GM18499 (cell line): ENCODE measurements around the gene SH2D6.
"Not testable (repeated sequence)": the region's sequence is repeated elsewhere in the genome, so short reads cannot be mapped to it uniquely, and the experiment has no call there.

ENCODE experiments used
- ATAC-seq: cut with Tn5 transposase; IDR thresholded peaks from one replicate; pipeline ENCODE4 v1.9.1; 2021; ENCODE audit warnings: moderate number of reproducible peaks; ENCODE audit not compliant: insufficient read depth, unreplicated experiment

SH2D6 gene

DNA sequence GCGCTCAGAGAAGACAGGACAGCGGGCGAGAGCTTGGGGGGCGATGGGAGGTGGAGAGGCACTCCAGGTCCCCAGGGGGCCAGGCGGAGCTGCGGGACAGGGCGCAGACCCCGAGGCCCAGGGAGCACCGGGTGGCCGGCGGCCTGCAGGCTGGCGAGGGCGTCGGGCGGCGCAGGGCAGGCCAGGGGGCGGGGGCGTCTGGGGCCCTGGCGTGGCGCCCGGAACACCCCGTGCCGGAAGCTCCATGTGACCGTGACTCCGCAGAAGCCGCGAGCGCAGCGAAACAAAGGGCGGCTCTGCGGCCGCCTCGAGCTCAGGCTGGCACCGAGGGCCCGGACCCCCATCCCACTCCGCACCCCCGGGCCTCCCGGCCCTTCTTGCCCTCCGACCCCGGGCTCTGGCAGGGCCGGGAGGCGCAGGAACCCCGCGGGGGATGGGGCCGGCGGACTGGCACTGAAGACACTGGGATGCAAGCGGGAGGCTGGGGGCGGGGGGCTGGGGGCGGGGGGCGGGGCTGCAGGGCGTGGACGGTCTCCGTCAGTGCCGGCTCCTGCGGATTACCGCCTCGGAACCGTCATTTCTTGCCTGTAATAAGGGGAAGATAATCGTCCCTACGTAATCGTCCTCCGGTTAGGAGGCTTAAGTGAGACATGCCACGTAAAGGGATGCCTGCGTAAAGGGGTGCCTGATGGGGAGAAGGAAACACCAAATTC lies 19.1 kb downstream of the SH2D6 start:
- no peak for ATAC-seq

DNA sequence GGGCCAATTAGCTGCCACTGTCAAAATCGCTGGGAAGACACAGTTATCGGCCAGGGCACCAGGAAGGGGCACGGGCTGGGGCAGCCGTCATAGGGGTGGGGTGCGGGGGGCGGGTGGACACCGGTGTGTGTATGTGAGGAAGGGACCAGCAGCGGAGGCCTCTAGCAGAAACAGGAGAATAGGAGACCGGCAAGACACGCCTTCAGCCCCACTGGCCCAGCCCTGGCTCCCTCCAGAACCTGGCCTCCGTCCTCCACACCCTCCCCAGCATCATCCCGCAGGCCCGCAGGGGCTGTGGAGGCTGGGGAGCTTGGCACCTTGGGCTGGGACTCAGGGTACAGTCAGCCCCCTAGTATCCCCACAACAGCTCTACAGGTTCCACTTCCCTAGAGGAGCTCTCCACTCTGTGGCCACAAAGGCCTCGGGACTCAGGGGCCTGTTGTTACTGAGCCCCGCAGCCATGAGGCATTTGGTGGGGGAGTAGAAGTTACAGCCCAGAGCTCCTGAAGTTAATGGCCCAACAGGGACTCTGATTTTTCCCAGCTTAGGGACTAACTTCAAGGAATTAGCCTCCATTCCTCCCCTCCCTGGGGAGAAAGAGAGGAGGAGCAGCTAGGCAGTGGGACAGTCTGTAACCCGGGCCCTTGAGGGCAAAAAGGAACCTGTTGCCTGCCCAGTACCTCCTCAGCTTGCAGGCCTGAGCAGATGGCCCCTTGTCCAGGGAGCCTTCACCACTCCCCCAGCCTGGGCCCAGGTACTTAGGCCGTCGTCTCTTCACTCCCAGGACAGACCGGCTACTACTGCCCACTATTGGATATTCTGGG lies 19.9 kb downstream of the SH2D6 start:
- no peak for ATAC-seq

DNA sequence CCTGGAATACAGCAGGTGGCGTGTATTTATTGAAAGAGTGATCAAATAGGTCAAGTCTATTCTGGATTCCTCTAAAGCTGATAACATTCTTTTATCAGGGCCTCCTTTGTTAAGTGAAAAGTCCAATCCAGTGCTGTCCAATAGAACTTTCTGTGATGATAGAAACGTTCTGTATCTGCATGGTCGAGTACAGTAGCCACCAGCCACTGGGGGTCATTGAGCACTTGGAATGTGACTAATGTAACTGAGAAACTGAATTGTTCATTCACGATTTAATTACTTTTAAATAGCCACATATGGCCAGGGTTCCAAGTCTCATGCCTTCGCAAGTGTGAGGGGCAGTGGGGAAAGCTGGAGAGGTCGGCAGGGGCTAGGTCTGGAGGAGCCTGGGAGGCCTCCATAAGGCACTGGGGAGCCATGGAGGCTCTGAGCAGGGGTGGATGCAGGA lies 20.5 kb downstream of the SH2D6 start:
- ATAC-seq: no peak

DNA sequence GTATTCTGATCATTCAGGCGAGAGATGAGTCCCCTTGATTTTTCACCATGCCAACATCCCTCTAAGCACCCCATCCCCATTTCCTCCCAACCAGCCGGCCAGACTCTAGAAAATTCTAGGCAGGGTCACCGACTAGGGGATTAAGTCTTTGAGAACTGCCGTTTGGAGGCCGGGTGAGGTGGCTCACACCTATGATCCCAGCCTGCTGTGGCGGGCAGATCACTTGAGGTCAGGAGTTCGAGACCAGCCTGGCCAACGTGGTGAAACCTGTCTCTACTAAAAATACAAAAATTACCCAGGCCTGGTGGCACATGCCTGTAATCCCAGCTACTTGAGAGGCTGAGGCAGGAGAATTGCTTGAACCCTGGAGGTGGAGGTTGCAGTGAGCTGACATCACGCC lies 21.1 kb downstream of the SH2D6 start:
- not testable (repeated sequence) for ATAC-seq

DNA sequence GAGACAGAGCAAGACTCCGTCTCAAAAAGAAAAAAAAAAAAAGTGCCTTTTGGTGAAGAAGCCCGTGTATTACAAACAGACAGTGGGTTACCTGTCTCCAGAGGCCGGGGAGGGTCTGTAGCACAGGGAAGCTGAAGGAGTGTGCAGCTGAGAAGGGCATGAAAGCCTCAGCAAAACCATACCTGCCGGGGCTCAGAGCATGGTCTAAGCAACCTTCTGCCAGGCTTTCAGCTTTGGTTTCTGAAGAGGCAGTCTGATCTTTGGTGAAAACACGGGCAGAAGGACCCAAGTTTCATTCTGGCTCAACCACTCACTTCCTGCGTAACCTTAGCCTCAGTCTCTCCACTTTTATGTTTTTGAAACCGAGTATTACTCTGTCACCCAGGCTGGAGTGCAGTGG lies 21.5 kb downstream of the SH2D6 start:
- no peak for ATAC-seq

DNA sequence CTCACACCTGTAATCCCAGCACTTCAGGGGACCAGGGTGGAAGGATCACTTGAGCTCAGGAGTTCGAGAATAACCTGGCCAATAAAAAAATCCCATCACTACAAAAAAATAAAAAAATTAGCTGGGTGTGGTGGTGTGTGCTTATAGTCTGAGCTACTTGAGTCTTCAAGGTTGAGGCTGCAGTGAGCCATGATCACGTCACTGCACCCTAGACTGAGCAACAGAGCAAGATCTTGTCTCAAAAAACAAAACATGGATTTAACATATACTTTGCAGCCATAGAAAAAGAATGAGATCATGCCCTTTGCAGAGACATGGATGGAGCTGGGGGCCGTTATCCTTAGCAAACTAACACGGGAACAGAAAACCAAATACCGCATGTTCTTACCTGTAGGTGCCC lies 22.2 kb downstream of the SH2D6 start:
- ATAC-seq: no peak

DNA sequence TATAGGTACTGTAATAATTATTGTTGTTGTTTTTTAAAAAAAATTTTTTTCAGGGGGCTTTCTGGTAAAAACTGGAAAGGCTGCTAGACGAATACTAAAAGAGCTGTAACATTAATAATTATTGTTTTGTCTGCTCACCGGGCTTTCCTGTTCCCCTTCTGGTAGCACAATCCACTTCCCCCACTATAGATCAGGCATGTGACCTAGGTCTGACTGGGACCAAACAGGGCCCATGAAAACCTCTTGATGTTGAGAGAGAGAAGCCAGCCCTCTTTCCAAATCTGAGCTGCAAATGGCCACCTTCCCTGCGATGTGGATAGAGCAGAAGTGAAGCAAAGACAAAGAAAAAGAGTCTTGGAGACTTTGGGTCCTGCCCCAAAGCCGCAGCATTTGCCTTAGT lies 23.4 kb downstream of the SH2D6 start:
- no peak for ATAC-seq

DNA sequence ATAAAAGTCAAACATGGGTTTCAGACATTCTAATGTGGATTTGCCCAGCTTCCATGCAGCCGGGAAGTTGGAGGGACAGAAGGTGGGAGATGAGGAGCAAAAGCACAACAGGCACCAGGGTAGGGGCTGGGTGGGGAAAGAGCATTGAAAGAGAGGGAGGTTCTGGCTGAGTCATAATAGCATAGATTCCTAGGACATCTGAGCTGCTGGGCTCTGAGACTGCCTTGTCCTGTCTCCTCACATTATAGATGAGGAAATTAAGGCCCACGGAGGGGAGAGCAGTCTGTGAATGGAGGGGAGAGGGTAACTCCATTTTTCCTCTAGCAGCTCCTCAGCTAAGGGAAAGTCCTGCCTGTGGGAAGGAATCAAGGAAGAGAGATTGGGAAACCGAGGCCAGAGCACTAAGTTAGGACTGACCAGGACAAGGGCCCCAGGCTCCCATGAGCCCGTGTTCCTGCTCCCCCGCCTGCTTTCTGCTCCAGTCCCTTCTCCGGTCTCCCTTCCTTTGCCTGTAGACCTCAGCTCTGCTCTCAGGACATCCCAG lies 26.2 kb downstream of the SH2D6 start:
- ATAC-seq: no peak

DNA sequence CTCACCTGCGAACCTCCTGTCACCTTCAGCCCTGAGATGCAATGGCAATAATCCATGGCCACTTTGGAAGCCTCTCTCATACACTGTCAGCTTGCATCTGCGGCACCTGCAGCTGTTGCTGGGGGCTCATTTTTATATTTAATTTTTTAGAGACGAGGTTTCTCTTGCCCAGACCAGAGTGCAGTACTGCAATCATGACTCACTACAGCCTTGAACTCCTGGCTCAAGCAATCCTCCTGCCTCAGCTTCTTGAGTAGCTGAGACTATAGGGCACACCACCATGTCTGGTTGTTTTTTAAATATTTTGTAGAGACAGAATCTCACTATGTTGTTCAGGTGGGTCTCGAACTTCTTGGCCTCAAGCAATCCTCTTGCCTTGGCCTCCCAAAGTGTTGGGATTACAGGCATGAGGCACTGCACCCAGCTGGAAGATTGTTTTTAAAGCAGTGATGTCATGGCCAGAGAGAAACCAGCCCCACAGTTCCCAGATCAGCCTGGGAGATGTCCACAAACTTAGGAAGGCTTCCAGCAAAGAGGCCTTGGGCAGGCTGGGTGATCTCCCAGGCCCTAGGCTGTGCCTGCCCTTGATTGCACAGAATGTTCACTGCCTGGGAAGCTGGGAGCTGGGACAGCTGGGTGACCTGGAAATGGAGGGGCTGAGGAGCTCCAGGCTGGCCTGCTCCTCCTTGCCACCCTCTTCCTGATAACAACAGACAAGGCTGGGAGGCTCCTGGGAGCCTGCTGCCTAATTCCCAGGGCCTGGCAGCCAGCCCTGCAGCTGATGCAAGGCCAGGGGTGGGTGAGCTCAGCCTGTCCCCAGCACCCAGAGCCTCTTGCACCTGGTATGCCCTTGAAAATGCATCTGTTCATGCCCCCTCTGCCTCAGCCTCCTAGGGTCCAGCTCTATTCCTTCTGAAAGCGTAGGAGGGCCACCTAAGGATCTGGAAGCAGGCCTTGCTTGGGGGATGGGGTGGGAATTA lies 27.1 kb downstream of the SH2D6 start:
- no peak for ATAC-seq

DNA sequence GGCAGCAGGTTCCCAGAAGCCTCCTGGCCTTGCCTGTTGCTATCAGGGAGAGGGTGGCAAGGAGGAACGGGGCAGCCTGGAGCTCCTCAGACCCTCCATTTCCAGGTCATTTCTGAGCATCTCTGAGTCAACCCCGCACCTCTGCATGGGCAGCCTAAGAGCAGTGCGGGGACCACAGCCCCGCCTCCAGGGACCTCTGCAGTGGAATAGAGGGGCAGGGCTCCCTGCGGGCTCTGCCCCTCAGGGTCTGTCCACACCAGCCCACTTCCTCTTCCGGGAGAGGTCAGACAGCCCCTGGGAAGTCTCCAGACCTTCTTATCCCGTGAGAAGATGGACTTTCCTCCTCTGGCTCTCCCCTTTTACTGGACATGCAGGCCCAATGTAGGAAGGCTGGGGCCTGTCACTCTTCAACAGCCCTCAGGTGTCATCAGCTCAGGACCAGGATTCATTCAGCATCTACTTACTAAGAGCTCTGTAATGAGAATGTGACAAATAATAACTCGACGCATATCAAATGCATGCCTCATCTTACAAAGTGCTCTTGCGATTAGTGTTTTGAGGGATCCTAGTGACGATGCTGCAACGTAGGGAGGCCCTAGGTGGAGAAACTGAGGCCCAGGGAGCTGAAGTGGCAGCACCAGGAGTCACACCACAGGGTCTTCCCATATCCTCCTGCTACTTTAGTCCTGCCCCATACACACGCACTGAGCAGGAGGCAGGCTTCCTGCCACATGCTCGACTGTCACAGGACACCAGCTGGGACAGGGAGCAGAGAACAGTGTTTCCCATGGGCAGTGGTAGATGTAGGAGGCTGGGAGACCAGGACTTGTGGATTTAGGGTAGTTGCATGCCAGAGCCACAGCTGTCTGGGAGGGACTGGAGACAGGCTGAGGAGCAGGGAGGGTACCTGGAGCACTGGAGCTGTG lies 28.0 kb downstream of the SH2D6 start:
- ATAC-seq: no peak

DNA sequence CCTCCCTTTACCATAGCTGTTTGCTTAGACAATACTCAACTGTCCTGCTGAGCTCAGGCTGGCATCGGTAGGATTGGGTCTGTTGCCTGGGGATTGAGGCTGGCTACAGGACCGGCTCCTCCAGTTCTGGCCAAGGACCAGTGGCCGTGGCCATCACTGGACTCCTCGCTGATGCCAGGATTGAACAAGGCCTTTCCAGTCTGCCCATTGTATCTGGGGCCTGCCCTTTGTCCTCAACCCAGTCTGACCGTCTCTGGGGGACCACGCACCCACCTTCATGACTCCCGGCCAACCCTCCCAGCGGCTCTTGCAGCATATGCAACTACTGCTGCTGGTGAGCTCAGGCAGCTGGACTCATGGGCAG lies 28.7 kb downstream of the SH2D6 start:
- ATAC-seq: no peak

DNA sequence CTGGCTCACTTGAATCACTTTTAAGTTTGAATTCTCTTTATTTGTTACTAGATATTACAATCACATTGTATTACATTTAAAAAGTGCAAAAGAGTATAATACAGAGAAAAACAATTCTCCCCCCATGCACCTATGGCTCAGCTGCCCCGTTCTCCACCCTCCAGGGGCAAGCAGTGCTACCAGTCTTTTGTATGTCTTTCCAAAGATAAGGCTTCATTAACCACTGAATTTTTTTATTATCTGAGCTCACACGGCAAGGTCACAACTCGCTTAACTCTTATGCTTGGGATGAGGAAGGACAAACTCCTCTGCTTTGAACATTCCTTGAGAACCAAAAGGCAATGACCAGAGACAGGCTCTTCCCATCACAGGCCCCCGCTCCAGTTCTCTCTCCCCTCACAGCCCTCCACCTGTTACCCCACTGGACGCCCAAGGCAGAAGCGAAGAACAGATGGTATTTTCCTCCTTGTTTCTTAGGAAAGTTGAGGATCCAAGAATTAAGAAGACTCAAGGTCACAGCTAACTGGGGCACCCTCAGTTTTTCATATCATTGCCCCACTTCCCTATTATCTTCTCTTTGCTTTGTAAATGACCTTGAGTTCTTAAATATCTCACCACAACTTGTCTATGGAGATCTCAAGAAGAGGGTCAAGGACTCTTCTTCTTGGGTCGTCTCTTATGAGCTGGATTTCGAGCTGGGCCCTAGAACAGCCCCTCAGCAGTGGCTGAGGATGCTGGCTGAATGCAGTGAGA lies 30.1 kb downstream of the SH2D6 start:
- no peak for ATAC-seq

DNA sequence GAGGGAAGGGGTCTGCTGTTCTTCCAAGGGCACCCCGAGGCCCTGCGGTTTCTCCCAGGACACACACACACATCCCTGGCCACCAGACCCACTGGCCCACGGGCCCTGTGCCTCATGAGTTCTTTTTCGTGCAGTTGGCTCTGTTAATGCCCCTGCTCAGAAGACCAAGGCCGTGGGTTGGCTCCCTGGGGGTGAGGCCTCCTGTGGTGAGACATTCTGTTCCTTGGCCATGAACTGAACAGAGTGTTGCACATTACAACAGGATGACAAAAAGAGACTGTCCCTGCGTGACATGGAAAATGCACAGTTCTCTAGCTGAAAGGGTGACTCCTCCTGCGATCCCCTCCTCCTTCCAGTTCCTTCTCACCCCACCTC lies 30.7 kb downstream of the SH2D6 start:
- ATAC-seq: no peak

DNA sequence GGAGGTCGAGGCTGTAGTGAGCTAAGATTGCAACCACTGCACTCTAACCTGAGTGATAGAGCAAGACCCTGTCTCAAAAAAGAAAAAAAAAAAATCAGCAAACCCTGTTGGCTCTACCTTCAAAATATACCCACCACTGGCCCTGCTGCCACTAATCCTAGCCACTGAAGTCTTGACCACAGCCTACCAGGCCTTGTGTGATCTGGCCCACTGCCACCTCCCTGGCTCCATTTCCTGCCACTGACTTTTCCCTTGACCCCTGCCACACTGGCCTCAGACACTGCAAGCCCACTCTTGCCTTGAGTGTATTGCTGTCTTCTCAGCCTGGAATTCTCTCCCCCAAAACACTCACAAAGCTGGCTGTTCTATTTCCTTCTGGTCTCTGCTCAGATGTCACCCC lies 33.7 kb downstream of the SH2D6 start:
- no peak for ATAC-seq

DNA sequence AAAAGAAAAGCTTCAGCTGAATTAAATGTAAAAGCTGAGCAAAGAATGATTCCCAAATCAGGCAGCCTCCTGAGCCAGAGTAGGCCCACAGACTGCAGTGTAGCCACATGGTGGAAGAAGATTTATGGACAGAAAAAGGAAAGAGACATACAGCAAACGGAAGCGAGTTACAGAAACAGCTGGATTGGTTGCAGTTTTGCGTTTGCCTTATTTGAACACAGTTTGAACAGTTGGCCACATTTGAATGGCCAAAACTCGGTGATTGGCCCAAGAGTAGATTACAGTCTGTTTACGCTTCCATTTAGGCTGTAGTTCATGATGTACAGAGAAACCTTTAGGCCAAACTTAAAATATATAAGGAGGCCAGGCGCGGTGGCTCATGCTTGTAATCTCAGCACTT lies 35.1 kb downstream of the SH2D6 start:
- no peak for ATAC-seq

DNA sequence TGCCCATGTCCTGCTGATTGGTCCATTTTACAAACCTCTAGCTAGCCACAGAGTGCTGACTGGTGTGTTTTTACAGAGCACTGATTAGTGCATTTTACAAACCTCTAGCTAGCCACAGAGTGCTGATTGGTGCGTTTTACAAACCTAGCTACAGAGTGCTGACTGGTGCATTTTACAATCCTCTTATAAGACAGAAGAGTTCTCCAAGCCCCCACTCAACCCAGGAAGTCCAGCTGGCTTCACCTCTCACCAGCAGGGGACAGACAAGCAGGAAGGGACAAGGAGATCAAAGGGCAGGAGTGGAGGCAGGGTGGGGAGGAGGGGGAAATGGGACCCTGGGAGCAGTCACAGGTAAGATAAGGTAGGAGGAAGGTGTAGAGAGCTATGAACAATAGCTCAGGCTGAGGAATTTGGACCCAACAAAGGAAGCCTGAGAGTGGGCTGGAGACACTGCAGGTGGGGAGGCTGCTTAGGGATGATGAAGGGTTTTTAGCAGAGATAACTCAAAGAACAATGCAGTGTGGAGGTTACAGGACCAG lies 37.1 kb downstream of the SH2D6 start:
- no peak for ATAC-seq

DNA sequence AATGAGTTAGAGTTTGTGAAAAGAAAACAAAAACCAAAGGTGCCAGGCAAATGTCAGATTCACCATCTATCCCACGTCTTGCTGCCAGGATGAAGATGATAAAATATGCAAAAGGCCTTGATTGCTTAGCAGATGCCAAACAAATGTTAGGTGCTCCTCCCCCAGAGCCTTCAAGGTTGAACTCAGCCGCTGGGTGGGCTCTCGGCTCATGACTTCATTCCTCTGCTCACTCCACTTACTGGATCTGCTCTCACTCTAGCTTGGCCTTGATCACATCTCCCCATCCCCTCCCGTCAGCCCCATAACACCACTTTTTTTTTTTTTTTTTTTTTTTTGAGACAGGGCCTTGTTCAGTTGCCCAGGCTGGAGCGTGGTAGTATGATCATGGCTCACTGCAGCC lies 38.5 kb downstream of the SH2D6 start:
- no peak for ATAC-seq

DNA sequence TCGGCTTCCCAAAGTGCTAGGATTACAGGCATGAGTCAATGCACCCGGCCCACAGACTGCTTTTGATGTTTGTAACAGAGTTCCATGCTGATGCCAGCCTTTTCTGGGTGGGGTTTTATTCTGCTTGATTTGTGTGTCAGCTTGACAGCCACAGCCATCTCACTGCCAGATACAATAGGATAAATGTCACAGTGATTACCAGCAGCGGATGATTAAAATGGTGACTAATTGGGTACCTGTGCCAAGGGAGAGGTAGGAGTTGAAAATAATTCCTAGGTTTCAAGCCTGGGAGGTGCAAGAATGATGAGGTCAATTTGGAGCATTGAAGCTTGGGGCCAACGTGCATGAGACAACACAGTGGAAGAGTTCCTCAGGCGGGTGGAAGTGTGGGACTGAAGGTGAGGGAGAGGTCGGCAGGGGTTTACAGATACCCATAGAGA lies 39.4 kb downstream of the SH2D6 start:
- ATAC-seq: no peak
